Kidney epithelial cell (primary cell): Measurements from ENCODE around the gene SOS1. TPM values are rescaled to one million over a fixed set of nuclear protein-coding genes. Genes with fewer than 3 reads are reported as not detected.
A peak's percentile ranks its signal among the peaks of the same experiment; 100 is the strongest.

Source experiments
- DNase-seq: peaks from one replicate; pipeline ENCODE4 v3.0.0-alpha.2; 2010; ENCODE audit warnings: low read depth
- H3K27me3 ChIP-seq: 2 replicates; pipeline ENCODE4 v1.6.0; 2011; ENCODE audit warnings: low read length; ENCODE audit not compliant: control insufficient read depth, insufficient read depth
- H3K36me3 ChIP-seq: 2 replicates; pipeline ENCODE4 v1.5.1; 2011; ENCODE audit warnings: low read length; ENCODE audit not compliant: control insufficient read depth, insufficient read depth
- H3K4me3 ChIP-seq: 2 replicates; pipeline ENCODE4 v1.5.1; 2011; ENCODE audit warnings: low read depth, mild to moderate bottlenecking, control low read depth, low read length
- total RNA-seq: library from RNA; depleted of rRNA; stranded (reverse); fragments of >200 nt; gene quantifications from 2 replicates; pipeline ENCODE4 v1.2.3, GENCODE V29; 2015
- TF ChIP-seq, protein P1 (sequence below): IDR thresholded peaks from 2 replicates; pipeline ENCODE4 v1.5.1; 2011; ENCODE audit warnings: mild to moderate bottlenecking, moderate library complexity, low read length, control low read depth, inconsistent platforms; ENCODE audit not compliant: insufficient read depth, poor library complexity, severe bottlenecking

Gene SOS1
- total RNA-seq, 1 donor from 2014 or later, result 18.7 TPM

DNA sequence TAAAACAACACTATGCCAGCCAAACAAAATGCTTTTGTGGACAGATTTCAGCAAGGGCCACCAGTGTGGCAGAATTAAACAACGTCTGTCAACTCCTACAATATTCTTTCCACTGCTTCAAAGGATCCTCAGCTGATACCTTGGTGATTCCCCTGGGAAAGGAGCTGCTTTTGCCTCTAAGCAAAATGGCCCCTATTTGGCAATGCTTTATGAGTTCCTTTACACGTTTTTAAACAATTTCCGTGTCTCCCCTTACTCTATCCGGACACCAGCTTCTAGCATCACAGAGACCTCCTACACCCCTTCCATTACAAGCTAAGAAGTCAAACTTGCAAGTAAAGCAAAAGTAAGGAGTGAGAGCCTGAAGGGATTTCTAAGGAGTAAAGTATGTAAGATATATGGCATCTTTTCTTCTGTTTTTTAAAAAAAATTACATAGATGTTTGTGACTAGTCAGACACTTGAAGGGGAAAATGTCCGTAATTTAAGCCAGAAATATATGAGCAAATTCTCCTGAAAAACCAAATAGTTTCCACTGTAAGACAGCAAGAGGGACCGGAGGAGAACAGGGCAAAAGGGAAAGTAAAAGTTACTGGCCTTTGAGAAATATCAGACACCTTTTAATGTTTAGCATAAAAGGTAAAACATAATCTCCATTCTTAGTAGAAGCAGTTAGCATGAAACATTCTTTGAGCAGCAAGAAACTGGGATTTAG, 1.9 kb downstream of the SOS1 start:
- TF ChIP-seq, protein P1, sequence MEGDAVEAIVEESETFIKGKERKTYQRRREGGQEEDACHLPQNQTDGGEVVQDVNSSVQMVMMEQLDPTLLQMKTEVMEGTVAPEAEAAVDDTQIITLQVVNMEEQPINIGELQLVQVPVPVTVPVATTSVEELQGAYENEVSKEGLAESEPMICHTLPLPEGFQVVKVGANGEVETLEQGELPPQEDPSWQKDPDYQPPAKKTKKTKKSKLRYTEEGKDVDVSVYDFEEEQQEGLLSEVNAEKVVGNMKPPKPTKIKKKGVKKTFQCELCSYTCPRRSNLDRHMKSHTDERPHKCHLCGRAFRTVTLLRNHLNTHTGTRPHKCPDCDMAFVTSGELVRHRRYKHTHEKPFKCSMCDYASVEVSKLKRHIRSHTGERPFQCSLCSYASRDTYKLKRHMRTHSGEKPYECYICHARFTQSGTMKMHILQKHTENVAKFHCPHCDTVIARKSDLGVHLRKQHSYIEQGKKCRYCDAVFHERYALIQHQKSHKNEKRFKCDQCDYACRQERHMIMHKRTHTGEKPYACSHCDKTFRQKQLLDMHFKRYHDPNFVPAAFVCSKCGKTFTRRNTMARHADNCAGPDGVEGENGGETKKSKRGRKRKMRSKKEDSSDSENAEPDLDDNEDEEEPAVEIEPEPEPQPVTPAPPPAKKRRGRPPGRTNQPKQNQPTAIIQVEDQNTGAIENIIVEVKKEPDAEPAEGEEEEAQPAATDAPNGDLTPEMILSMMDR, result no peak
- Histone ChIP-seq H3K36me3 (no peaks in the 10 kb centered on the region), H3K4me3 (peak overlapping the region; percentile 71), H3K27me3 (no peaks in the 10 kb centered on the region)
- no peak for DNase-seq

DNA sequence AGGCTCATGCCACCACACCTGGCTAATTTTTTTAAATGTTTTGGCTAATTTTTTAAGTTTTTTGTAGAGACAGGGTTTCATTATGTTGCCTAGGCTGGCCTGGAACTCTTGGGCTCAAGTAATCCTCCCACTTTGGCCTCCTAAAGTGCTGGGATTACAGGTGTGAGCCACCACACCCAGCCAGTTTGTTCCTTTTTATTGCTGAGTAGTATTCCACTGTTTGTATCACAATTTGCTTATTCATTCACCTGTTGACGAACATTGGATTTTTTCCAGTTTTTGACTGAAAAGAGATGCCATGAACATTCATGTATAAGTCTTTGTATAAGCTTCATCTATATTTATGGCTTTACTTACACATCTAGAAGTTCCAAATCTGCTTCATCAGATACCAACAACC, 5.3 kb downstream of the SOS1 start:
- H3K36me3 ChIP-seq, result no peaks in the 10 kb centered on the region
- H3K27me3 ChIP-seq, result no peaks in the 10 kb centered on the region
- no peak for DNase-seq
- TF ChIP-seq, protein P1, result no peak
- H3K4me3 ChIP-seq, result no peak overlapping the region

DNA sequence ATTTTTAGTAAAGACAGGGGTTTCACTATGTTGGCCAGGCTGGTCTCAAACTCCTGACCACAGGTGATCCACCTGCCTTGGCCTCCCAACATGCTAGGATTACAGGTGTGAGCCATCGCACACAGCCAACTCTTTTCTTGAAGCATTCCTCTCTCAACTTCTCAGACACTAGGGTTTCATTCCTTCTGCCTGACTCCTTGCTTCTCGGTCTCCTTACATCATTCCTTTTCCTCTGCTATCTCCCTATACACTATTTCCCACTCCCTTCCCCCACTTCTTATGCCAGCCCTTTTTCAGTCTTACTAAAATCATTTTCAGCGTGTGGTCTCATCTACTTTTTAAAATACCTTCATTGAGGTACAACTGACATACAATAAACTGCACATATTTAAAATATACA, 6.1 kb downstream of the SOS1 start:
- Histone ChIP-seq H3K27me3 (no peaks in the 10 kb centered on the region), H3K36me3 (no peaks in the 10 kb centered on the region), H3K4me3 (no peak overlapping the region)
- no peak for DNase-seq
- TF ChIP-seq, protein P1, result no peak

DNA sequence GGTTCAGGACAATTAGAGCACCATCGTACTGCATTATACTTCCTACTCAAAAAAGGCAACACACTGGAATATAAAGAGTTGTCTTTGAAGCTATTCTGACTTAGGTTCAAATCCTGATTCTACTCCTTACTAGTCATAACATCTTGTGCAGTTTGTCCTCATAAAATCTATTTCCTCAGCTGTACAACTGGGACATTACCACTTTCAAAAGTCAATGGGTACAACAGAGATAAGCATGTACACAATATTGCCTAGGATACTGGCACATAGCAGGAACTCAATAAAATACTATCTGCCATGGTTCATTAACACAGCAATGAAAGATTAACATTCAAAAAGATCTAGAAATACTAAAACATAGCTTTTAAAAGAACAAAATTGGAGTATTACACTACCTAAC, 11.3 kb downstream of the SOS1 start:
- Histone ChIP-seq H3K36me3 (no peaks in the 10 kb centered on the region), H3K27me3 (no peaks in the 10 kb centered on the region), H3K4me3 (no peak overlapping the region)
- DNase-seq, result no peak
- TF ChIP-seq, protein P1, result no peak

DNA sequence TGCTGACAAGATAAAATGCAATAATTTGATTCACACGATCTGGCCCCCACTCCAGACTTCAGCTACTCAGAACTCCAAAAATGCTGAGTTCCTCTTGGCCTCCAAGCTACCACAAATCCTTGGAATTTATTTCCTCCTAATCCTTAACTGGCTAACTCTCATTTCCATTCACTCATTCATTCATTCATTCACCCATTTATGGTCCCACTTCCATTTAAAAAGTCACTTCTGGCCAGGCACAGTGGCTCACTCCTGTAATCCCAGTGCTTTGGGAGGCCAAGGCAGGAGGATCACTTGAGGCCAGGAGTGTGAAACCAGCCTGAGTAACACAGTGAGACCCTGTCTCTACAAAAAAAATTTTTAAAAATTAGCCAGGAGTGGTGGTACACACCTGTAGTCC, 12.5 kb downstream of the SOS1 start:
- no peaks in the 10 kb centered on the region for H3K27me3 ChIP-seq
- TF ChIP-seq, protein P1, result no peak
- H3K36me3 ChIP-seq, result no peaks in the 10 kb centered on the region
- no peak overlapping the region for H3K4me3 ChIP-seq
- DNase-seq, result no peak

DNA sequence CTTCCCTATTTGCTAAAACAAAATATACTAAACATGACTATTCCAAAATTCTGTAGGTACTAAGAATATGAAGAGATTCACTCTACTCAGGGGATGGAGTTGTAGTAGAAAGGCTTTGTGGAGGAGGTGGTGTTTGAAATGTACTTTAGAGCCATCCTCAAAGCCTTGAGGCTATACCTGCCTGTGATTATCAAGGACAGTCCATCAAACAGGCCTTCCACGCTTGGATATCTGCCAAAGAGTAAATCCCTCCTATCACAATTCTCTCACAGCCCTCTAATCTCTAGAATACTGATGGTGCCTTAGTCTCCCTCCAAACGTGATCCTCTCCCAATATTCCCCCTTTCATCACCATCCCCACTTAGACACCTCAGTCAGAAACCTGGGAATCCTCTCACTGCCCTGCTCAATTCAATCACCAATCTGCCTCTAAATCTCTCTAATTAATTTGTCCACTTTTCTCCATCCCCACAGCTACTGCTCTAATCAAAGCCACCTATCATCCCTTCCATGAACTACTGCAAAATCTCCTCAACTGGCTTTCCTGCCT, 13.1 kb downstream of the SOS1 start:
- no peaks in the 10 kb centered on the region for H3K36me3 ChIP-seq
- H3K4me3 ChIP-seq, result no peak overlapping the region
- TF ChIP-seq, protein P1, result no peak
- H3K27me3 ChIP-seq, result no peaks in the 10 kb centered on the region
- no peak for DNase-seq
